Endometrium (tissue), 2 donors: Measurements from ENCODE around the gene KDR.

Source experiments
- FAIRE-seq: peaks from 2 replicates; lab custom pipeline; 2012; peaks lifted over from hg19 to GRCh38; lab: Jason Lieb, UNC
- donor health status: control.
- donor health status: control.

Gene KDR

DNA sequence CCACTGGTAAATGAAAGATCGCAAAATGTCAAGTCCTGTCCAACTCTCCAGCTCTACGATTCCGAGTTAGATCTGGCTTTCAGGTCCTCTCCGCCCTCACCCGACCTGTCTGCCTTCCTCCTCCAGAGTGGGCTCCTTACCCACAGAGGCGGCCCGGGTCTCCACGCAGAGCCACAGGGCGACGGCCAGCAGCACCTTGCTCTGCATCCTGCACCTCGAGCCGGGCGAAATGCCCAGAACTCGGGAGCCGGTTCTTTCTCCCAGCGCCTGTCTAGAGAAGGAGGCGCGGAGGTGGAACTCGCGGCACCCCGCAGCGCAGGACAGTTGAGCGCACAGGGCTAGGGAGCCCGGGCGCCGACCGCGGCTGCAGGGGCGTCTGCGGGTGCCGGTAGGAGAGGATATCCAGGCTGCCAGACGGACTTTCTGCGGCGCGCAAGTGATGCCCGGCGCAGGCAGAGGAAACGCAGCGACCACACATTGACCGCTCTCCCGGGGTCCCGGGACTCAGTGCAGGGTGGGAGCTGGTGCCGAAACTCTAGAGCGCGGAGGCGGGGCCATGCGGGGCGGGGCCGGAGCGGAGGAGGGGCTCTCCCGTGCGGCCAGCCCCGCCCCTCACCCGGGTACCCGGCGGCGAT lies at the start of gene KDR:
Gene KDR, minus strand, starts transcription at position 509 of the 635 bp plus-strand sequence. Its CDS starts 302 bp downstream, at position 207.
- no peak for FAIRE-seq

DNA sequence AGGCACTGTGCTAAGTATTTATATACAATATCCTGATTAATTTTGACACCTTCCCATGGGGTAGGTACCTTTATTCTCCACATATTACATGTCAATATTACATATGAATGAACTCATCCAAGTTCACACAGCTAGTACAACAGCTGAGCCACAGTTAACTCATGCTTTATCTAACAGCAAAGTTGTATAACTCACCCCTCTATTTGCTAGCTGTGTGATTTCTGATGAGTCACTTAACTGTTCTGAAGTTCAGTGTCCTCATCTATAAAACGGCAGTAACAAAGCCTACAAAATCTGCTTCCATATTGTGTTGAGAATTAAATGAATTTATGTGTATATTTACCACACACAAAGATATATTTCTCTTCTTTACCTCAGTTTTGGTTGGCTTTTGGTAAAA lies 48.2 kb upstream of the KDR start:
- no peak for FAIRE-seq

GRCh38 chr4:55172694-55173287 lies 47.4 kb upstream of the KDR start:
- no peak for FAIRE-seq

GRCh38 chr4:55170462-55170861 lies 45.1 kb upstream of the KDR start:
- FAIRE-seq: peak; percentile 97

- FAIRE-seq: no peak
Observed at GRCh38 chr4:55169352-55169961, 44.1 kb upstream of the KDR start.

DNA sequence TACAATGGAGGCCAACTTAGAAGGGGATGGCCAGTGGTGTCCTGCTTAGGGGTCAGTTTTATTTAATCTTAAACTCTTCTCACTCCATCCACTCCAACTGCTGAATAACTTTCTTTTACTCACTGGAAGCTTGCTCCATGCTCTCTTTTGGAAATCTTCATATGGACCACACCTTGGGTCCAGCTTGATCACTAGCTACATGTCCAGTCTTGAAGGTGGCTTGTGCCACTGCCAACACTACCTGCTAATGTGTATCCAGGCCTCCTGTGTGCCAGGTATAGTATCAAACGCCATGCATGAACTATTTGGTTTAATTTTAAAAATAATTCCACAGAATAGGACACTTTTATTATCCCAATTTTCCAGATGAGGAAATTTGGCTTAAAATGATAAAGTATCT lies 37.0 kb upstream of the KDR start:
- no peak for FAIRE-seq

GRCh38 chr4:55161739-55162138 lies 36.3 kb upstream of the KDR start:
- FAIRE-seq: no peak

DNA sequence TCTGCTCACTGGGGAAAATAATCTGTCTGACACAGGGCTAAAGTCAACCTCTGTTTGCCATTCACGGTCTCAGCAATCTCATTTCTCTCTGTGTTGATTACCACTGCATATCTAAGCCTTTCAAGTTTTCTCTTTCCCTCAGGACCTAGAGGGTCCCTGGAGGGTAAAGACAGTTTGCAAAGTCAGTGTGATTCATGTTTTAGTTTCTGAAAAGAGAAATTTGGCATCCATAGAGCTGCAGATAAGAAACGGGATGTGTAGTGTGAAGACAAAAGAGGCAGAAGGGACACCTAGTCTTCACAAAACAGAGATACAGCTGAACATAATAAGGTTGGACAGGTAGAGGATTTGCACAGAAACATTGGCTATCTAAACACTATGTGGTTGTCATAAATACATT lies 34.5 kb upstream of the KDR start:
- no peak for FAIRE-seq

GRCh38 chr4:55158957-55159356 lies 33.6 kb upstream of the KDR start:
- FAIRE-seq: no peak

DNA sequence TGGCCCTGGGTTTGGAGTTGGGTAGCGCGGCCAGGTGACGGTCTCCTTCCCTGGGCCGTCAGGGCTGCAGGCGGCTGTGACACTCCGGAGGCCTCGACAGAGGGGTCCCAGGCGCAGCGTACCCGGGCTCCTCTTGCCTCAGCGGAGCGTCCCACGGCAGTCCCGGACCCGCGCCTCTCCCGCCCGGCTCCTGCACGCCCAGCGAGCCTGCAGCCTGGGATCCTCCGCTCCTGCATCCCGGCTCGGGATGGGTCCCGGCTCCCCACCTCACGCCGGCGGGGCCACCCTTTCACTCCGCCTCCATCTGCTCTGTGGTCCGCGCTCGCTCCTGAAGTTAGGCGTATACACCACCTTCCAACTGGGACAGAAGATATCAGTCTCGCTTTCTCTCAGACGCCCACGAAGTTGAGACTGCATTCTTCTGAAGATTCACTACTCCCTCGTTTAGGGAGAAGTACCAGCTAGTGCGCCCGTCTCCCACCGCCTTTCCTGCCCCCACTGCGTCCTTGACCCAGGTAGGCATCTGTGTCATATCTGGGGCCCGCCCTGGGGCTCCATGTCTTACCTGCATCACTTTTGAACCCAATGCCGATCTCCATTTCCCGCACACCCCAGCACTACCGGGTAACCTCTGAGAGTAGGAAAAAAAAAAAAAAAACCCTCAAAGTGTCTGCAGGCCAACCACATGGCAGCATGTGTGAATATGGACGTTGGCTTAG lies 32.3 kb upstream of the KDR start:
- no peak for FAIRE-seq

GRCh38 chr4:55154933-55155332 lies 29.5 kb upstream of the KDR start:
- FAIRE-seq: no peak

DNA sequence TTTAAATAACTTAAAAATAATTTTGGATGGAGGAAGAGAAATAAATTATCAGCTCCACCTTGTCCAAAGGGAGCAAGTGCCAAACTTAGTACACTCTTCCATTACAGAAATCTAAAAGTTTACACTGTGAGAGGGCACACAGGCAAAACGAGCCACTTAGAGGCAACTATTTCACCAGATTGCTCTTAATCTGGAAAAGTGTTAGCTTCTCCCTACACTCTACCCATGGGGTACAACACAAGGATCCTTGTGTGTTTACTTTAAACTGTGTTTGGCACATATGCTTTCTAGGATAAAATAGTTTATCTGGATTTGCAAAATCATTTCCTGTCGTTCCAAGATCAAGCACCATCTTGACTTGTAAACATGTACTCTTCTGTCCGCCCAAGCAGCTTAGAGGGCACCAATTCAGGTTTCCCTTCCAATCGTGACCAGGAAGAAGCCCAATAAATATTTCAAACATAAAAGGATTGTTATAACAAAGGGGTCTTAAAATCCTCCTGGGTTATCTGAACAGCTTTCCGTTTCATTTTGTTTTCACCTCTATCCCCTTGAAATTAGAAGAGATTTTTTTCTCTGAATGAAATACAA lies 29.0 kb upstream of the KDR start:
- FAIRE-seq: no peak

DNA sequence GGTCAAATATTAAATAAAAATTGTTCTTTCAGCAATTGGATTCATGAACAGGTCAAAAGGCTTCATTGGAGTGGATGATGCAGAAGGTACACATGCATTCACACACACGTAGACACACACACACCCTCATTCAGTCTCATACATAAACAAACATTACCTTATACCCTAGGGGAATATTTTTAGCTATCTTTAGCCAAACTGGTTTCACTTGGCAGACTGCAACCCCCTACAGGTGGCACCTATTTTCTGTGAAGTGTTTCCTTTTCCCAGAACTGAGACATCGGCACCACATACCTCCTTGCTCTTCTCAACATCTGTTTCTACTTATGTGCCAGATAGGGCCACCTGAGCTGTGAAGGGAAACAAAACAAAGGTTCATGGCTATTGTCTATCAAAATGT lies 18.5 kb upstream of the KDR start:
- no peak for FAIRE-seq

- FAIRE-seq: no peak
Observed at GRCh38 chr4:55138367-55138766, 13.0 kb upstream of the KDR start.

DNA sequence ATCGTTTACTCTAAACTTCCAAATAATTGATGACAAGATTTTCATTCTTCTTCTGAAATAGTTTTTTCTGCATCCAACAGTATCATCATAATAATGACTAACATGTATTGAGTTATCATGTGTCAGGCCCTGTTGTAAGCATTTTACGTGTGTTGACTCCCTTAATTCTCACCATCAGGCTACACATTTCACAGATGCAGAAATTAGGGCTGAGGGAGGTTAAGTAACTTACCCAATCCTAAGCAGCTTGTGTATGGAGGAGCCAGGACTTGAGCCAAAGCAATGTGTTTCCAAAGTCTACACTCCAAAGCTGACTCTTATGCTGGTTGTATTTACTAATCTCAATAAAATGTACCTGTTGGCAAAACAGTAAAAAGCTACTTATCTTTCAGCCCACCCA lies 11.2 kb upstream of the KDR start:
- FAIRE-seq: no peak

- no peak for FAIRE-seq
Observed at GRCh38 chr4:55133951-55134350, 8.6 kb upstream of the KDR start.

DNA sequence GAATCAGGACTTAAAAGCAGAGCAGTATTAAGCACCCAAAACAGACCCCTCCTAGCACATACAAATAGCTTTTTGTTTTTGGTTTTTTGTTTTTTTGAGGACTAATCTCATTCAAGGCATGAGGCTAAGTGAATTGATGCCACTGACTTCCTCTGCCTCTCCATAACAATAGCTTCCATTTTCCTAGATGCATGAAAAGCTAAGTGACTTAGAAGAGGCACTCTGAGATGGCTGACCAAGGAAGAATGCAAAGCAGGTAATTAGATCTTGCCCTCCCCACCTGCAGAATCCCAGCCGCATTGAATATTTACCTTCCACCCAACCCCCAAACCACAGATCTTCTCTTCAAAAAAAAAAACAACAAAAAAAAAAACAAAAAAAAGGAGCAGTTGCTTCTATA lies 7.4 kb upstream of the KDR start:
- no peak for FAIRE-seq

DNA sequence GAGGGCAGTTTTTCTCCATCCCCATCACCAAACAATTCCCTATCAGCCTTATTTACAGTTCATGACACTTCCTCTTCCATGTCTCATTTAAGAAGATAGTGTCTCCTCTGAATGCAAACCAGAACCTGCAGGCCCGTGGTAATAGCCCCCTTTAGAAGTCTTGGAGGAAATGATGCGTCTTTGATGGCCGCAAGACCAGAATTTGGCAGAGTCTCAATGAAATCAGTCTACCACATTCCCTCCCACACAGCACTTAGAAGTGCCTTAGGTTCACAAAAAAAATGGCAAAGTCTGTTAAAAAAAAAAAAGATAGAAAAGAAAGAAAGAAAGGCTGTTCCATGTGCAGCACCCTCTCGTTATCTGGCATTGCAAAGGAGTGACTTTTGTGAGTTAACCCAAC lies 2.1 kb upstream of the KDR start:
- no peak for FAIRE-seq

GRCh38 chr4:55127053-55127452 lies 1.7 kb upstream of the KDR start:
- FAIRE-seq: no peak

DNA sequence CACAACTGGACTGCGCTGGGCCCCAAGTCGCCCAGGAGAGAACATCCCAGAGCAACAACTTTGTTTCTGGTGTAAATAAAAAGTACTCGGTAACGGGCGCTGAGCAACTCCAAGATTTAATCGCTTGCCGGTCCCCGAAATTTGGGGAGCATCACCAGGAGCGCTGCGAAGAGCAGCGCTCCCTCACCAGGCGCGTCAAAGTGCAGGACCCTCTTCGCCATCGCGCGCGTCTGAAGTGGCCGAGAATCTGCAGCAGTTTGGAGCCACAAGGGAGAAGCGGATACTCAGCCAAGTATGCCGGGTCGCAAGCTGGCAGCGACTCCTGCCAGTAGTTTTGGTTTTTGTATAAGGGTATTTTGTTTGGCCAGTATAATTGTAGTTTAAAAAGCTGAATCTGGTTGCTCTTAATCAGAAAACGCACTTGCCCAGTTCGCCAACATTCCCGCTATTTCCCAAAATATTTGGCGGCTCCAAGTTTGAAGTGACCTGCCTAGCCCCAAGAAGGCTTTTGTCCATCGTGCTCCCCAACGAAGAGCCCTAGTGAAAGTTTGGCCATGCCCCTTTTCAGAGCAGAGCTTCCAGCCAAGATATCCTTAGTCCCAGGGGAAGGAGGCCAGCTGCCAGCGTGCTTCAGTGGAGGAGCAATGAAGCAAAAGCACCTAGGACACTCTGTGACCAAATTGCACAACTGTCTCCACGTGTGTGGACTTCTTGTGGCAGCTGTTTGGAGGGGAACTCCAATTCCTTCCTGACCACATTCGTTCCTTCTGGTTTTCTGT lies 557 bp upstream of the KDR start:
- FAIRE-seq: no peak

GRCh38 chr4:55124322-55125076 lies 896 bp downstream of the KDR start:
- no peak for FAIRE-seq
